ENCODE results near the gene PRKCB.
"Not testable (repeated sequence)": the region's sequence is repeated elsewhere in the genome, so short reads cannot be mapped to it uniquely, and the experiment has no call there.

PRKCB gene

DNA sequence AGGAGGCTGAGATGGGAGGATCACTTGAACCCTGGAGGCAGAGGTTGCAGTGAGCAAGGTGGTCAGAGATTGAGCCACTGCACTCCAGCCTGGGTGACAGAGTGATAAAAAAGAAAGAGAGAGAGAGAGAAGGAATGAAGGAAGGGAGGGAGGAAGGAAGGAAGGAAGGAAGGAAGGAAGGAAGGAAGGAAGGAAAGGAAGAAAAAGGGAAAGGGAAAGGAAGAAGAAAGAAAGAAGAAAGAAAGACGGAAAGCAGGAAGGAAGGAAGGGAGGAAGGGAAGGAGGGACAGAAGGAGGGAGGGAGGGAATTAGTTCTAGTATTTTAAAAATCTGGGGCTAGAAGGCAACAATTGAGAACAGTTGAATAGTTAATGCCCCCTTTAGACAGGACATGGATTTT is 258.9 kb downstream of the PRKCB start:
- no peak for DNase-seq (ENCODE audit: low read depth)

DNA sequence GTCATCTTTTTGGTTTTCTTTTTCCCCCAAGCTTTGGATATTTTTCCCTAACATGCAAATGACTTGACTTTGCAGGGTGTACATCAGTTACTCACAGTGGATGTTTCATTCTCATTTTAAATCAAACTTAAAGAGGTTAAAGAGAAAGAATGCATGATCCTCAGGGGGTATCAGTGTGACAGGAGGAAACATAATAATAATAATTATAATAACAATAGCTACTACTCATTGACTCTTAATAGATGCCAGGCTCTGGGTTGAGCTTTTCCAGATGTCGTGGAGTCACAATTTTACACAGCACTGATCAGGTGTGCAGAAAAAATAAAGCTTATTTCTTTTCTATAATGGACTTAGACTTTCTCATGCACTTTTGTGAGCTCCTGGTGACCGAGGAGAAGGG is 263.1 kb downstream of the PRKCB start:
- no peak for DNase-seq (ENCODE audit: low read depth)

DNA sequence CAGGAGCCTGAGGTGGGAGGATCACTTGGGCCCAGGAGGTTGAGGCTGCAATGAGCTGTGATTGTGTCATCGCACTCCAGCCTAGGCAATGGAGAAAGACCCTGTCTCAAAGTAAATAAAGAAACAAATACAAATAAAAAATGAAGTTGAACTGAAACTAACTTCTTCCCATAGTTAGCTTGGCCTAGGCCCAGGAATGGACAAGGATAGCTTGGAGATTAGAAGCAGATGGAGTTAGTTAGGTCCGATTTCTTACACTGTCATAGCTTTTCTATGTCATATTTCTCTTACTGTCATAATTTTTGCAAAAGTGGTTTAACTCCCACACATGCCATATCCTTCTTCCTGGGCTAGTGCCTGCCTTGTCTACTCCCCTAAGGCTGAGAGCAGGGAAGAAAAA is 265.6 kb downstream of the PRKCB start:
- DNase-seq (ENCODE audit: low read depth), result no peak

DNA sequence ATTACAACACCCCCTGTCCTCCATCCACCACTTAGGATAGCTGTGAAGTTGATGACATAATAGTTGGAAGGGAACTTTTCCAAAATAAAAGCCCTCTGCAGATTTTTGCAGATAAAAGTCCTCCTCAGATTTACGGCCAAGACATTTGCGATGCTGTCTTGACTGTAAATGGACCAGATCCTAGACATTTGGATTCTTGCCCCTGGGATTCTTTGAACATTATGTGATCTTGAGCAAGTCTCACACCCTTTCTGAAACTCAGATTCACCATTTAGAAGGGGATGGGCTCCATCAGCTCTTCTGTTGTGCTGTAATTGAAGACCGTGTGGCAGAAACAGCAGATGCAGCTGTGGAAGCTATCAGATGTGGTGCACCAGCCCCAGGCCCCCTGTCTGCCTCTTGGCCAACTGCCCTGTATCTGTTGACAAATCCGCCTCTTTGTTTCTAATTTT is 266.5 kb downstream of the PRKCB start:
- DNase-seq (ENCODE audit: low read depth), result no peak

DNA sequence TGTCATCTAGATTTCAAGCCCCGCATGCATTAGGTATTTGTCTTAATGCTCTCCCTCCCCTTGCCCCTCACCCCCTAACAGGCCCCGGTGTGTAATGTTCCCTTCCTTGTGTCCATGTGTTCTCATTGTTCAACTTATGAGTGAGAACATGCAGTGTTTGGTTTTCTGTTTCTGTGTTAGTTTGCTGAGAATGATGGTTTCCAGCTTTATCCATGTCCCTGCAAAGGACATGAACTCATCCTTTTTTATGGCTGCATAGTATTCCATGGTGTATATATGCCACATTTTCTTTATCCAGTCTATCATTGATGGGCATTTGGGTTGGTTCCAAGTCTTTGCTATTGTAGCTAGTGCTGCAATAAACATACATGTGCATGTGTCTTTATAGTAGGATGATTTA is 269.7 kb downstream of the PRKCB start:
- DNase-seq (ENCODE audit: low read depth), result not testable (repeated sequence)

DNA sequence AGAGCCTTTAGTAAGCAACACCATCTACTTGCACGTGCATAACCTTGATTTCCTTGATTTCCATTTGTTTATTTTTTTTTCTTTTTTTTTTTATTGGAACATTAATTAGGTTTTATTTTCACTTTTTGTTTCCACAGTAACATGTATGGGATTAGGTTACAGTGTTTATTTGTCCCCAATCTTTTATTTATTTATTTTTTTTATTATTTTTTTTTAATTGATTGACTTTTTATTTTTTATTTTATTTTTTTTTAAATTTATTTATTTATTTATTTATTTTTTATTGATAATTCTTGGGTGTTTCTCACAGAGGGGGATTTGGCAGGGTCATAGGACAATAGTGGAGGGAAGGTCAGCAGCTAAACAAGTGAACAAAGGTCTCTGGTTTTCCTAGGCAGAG is 272.3 kb downstream of the PRKCB start:
- DNase-seq (ENCODE audit: low read depth), result not testable (repeated sequence)

DNA sequence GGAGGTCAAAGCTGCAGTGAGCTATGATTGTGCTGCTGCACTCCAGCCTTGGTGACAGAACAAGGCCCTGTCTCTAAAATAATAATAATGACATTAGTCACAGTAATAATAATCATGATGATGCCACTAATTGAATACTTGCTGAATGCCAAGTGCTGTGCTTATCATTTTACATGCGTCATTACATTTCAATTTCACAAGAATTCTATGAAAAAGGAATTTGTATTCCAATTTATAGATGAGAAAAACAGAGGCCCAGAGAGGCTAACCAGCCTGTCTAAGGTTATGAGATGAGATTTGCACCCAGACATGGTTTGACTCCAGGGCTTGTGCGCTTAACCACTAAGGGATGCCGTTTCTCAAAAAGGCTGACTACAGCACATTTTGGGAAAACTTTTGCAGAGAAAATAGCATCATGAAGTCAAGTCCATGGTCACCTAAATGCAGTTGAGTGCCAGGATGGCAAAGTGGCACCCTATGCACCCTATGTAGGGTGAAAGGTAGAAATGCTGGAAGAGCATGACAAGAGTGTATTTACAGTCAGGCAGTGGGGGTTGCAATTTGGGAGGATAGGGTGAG is 276.0 kb downstream of the PRKCB start:
- DNase-seq (ENCODE audit: low read depth), result no peak

DNA sequence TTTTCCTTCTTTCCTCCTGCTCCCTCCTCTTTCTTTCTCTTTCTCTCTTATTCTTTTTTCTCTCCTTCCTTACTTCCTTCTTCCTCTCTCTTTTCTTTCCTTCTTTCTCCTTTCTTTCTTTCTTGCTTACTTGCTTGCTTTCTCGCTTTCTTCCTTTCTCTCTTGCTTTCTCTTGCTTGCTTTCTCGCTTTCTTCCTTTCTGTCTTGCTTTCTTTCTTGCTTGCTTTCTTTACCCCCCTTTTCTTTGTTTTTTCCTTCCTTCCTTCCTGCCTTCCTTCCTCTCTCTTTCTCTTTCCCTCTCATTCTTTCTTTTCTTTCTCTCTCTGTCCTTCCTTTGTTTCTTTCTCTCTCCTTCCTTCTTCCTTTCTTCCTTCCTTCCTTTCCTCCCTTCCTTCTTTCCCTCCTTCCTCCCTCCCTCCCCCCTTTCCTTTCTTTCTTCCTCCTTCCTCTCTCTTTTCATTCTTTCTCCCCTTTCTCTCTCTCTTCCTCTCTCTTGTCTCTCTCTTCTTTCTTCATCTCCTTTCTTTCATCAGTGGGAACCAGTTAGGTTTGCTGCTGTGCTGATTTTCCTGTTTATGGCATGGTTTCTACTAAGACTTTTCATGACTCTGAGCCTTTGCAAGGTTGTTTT is 277.4 kb downstream of the PRKCB start:
- DNase-seq (ENCODE audit: low read depth), result no peak

DNA sequence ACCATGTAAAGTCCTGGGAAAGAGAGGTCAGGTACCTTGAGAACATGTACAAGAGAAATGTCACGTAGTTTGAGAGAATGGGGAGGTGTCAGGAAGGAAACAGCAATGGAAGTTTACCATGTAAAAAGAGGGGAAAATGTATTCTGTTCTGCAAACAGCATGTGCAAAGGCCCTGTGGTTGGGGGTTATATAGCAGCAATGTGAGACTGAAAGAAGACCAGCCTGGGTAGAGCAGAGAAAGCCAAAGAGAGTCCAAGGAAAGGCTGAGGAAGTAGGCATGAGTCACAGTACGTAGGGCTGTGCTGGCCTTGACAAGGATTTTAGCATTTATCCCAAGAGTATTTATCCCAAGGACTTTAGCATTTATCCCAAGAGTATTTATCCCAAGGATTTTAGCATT is 279.1 kb downstream of the PRKCB start:
- no peak for DNase-seq (ENCODE audit: low read depth)

DNA sequence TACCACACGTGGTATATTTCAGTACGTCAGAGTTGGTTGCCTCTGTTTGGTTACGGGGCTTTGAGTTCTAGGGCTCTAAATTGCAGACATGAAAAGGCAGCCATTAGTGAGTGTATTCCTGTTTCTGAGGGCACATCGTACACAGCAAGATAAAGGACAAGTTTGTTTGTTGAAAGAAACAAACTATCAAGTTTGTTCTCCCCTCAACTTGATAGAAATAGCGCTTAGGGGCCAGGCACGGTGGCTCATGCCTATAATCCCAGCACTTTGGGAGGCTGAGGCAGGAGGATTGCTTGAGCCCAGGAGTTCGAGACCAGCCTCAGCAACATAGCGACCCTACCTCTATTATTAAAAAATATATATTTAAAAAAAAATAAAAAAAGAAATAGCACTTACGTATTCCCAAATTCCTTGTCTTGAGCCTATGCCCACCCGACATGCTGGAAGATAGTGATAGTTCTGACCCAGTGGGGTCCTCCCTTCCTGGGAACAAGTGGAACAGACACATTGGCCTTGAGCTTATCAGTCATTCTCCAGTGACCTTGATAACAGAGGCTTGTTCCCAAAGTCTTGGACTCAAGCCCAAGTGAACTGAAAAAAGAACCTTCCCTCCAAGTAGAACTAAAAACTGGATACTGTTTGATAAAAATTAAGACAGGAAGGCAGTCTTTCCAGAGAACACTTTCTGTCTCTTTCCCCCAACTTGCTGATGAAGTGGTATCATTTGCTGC is 280.4 kb downstream of the PRKCB start:
- no peak for DNase-seq (ENCODE audit: low read depth)

DNA sequence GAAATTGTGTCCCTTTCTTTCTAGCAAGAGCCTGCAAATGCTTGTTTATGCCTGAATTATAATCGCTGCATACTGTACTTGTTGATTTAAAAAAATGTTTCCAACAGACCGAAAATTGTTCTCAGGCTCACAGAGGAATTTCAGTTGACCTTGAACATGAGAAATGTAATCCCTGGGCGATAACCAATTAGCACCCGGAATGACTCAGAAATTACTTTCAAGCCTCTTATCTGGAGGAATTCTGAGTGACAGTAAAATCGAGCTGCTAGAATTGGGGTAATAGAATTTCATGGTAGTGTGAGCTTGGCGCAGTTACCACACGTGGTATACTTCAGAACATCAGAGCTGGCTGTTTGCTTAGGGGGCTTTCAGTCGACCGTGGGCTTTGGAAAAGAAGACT is 281.2 kb downstream of the PRKCB start:
- no peak for DNase-seq (ENCODE audit: low read depth)

DNA sequence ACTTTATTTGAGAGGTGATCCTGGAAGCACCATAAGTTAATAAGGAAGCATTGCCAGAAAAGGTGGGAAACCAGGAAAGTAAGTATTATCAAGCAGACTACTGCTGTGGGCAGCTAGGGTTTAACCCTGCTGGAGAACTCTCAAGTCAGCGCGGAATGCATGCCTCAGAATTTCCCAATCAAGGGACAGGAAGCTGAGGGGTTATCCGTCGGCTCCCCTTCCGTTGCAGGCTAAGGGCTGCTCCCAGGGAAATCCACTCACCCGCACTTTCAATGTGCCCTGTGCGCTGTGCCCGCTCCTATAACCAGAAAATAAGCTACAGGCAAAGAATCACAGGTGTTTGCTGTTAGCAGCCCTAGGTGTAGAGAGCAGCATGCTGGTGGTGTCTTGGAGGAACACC is 281.9 kb downstream of the PRKCB start:
- DNase-seq (ENCODE audit: low read depth), result no peak

DNA sequence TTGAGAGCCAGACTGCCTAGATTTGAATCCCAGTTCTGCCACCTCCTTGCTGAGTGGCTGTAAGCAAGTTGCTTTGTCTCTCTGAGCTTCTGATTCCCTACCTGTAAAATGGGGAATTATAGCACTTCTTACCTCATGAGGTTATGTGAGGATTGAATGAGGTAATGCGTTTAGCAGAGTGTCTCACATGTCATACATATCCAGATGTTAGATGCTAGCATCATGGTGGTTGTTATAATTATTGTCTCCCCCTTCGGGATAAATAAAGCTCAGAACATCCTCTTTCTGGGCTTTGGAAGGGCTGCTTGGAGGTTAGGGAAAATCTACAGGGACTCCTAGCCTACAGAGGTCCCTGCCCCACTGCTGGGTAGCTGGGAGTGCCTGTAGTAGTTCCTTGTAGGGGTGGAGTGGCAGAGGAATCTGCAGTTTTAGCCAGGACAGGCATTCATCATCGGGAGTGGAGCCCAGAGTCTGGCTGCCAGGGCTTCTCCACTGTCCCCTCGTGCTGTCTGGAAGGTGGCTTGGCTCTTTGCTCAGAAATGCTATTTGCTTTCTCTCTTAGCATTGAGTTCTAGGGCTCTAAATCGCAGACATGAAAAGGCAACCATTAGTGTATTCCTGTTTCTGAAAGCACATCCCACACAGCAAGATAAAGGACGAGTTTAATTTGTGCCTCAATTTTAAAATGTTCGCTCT is 282.5 kb downstream of the PRKCB start:
- DNase-seq (ENCODE audit: low read depth), result no peak

DNA sequence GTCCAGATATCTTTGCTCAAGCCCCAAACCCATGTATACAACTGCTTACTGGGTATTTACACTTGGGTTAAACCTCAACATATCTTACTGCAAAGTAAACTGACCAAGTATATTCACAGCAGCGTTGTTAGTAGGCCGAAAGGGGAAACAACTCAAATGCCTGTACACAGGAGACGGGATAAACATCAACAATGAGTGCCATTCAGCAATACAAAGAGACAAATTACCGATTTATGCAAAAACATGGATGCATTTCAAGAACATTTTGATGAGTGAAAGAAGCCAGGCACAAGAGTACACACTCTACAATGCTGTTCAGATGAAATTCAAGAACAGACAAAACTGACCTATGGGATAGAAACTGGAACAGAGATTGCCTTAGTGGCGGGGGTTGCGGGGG is 284.0 kb downstream of the PRKCB start:
- DNase-seq (ENCODE audit: low read depth), result no peak

DNA sequence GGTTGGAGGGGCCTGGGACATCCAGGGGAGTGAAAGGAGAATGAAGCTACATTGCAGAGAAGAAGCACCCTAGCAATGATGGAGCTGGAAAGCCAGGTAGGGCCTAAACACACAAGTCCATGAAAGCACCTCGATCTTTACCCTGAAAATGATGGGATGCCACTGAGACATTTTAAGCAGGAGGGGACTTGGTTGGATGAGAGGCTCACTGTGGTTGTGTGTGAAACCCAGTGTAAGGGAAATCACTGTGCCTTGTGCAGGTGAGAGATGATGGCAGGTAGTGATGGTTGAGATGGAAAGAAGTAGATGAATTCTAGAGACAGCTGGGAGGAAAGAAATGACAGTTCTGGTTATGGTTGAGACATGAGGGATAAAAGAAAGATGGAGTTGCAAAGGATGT is 287.5 kb downstream of the PRKCB start:
- no peak for DNase-seq (ENCODE audit: low read depth)

DNA sequence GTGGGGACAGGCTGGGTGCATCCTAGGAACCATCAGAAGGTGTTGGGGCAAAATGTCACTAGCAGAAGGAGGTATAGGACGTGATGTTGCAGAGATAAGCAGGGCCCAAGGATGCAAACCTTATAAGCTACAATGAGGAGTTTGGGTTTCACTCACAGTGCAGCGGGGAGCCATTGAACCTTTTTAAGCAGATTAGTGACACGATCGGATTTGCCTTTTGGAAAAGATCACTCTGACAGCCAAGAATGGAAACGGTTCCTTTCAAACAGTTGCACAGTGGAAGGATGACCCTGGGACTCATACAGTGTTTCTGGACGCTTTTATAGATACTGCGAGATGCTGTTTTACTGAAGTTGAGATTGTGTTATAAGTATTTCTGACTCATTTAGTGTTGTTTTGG is 288.5 kb downstream of the PRKCB start:
- DNase-seq (ENCODE audit: low read depth), result no peak

DNA sequence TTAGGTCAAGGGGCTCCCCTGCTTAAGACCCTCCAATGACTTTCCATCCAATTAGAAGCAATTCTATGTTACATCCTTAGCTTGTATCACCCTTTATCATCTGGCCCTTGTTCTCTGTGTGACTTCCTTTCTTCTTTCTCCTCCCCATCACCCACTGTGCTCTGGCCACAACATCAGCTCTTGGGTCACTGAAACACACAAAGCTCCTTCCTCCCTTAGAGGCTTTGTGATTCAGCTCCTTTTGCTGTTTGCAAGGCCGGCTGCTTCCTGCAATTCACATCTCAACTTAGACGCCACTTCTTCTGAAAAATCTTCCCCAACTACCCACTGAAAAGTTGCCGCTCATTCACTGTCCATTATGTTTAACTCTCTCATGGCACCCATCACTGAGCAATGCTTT is 289.4 kb downstream of the PRKCB start:
- no peak for DNase-seq (ENCODE audit: low read depth)

DNA sequence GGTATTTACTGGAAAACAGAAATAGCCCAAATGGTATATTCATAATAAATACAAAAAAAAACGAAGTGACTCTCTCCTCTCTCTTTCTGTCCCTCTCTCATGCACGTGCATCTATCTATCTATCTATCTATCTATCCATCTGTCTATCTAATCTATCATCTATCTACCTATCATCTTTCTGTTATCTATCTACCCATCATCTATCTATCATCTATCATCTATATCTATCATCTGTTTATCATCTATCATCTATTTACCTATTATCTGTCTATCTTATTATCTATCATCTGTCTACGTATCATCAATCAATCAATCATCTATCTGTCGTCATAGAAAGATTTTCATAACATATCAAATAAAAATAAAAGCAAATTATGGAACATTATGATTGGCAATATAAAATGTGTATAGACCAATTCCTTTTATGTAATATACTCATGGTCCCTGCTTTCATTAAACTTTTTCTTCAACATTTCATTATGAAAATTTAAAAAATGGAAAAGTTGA is 293.7 kb downstream of the PRKCB start:
- no peak for DNase-seq (ENCODE audit: low read depth)

DNA sequence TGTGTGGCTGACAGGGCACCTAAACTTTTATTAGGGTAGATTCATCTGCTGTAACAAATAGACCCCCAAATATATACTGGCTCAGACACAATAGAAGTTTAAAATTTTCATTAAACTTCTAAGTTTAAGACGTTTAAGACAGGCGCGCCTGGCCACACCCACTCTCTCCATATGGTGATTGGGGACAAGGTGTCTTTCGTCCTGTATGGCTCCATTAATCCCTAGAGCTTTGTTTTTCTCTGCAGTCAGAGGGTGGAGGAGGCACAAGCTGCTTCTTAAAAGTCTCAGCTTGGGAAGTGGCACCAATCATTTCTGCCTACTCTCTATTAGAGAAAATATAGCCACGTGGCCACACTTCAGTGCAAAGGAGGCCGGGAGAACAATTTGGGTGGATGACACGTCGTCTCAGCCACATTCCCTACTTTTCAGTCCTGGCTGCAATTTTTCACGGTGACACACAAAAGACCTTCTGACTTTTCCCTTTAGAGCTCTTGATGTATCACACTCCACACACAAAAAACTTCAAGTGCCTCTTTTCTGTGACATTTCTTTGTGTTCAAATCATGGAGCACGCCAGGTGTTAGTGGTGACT is 294.8 kb downstream of the PRKCB start:
- no peak for DNase-seq (ENCODE audit: low read depth)

DNA sequence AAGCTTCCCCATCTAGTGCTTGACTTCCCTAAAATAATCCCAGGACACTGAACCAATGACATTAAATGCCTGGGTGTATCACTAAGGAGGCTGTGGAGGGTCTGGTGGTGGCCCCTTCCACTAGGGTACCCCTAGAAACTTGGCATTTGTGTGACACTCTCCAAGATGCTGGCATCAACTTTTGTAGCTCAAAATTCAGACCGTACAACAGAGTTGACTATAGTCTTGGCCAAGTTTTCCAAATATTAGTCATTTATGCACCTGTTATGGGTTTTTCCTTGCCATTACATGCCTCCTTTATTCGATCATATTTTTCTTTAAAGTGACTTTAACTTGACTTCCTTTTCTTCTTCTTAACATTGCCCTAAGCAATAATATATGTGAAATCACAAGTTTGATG is 295.5 kb downstream of the PRKCB start:
- no peak for DNase-seq (ENCODE audit: low read depth)

DNA sequence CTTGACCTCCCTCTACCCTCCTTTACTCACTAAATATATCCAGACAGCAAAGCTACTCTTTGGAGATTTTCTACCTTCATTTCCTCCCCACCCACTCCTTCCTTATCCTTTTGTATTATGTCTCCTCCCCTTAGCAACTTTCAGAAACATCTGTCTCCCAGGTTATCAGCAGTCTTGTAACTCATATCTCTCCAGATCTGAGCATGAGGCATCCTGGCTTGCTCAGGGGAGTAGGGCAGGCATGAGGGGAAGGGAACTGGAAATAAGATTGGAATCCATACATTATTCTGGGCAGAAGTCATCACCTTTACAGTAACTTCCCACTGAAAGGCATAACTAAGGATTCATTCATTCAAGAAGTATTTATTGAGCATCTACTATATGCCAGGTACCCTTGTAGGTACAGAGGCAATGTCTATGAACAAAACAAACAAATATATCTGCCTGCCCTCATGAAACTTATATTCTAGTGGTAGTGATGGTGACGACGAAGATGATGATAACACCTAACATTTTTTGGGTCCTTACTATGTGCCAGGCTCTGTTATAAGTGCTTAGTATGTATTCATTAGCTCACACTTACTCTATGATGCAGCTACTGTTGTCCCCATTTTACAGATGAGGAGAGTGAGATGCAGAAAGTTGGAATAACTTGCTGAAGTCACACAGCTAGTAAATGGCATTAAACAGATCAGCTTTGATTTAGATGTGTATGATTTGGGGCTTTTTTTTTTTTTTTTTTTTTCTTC is 296.4 kb downstream of the PRKCB start:
- no peak for DNase-seq (ENCODE audit: low read depth)

DNA sequence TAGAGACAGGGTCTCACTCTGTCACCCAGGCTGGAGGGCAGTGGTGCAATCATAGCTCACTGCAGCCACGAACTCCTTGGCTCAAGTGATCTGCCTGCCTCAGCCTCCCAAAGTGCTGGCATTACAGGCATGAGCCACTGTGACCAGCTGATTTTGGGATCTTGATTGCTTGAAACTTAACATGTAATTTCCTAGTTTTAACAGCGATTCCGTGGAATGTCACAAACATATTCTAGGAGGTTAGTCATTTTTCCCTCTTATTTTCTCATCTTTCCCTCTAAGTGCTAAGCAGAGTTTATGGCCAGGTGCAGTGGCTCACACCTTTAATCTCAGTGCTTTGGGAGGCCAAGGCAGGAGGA is 297.0 kb downstream of the PRKCB start:
- no peak for DNase-seq (ENCODE audit: low read depth)
